H9 (cell line): ENCODE data around the gene PRPF6. TPM values are rescaled to one million over a fixed set of nuclear protein-coding genes. Genes with fewer than 3 reads are reported as not detected.

ENCODE experiments used
- DNase-seq: peaks from one replicate; pipeline ENCODE4 v3.0.0-alpha.2; 2017
- H2AFZ ChIP-seq: one replicate; pipeline ENCODE4 v1.6.1; 2013; ENCODE audit warnings: mild to moderate bottlenecking, low read length, control low read depth, moderate library complexity
- H2AK5ac ChIP-seq: 2 replicates; pipeline ENCODE4 v1.6.1; 2013; ENCODE audit warnings: low read length, control low read depth, mixed read lengths; ENCODE audit not compliant: insufficient read length
- H2BK120ac ChIP-seq: one replicate; pipeline ENCODE4 v1.6.1; 2013; ENCODE audit warnings: low read depth, mild to moderate bottlenecking, low read length, control low read depth, inconsistent platforms; ENCODE audit not compliant: poor library complexity, severe bottlenecking
- H2BK12ac ChIP-seq: 2 replicates; pipeline ENCODE4 v1.6.1; 2013; ENCODE audit warnings: low read length, control low read depth, mixed read lengths, low read depth; ENCODE audit not compliant: insufficient read length
- H2BK15ac ChIP-seq: 2 replicates; pipeline ENCODE4 v1.6.1; 2013; ENCODE audit warnings: low read depth, low read length, control low read depth
- H2BK20ac ChIP-seq: one replicate; pipeline ENCODE4 v1.6.1; 2013; ENCODE audit warnings: low read depth, mild to moderate bottlenecking, low read length, control low read depth, inconsistent platforms; ENCODE audit not compliant: poor library complexity, severe bottlenecking
- H2BK5ac ChIP-seq: 2 replicates; pipeline ENCODE4 v1.6.1; 2013; ENCODE audit warnings: low read length, control low read depth, mixed read lengths; ENCODE audit not compliant: insufficient read length
- H3K14ac ChIP-seq: 2 replicates; pipeline ENCODE4 v1.6.1; 2013; ENCODE audit warnings: low read length, control low read depth; ENCODE audit not compliant: insufficient read depth
- H3K18ac ChIP-seq: 2 replicates; pipeline ENCODE4 v1.6.1; 2013; ENCODE audit warnings: low read depth, mild to moderate bottlenecking, mixed read lengths, low read length, control low read depth; ENCODE audit not compliant: insufficient read length
- H3K23ac ChIP-seq: 2 replicates; pipeline ENCODE4 v1.6.1; 2013; ENCODE audit warnings: low read length, control low read depth, mixed read lengths, low read depth; ENCODE audit not compliant: insufficient read length
- H3K23me2 ChIP-seq: 2 replicates; pipeline ENCODE4 v1.6.1; 2013; ENCODE audit warnings: low read depth, mild to moderate bottlenecking, mixed read lengths, low read length, control low read depth; ENCODE audit not compliant: insufficient read length, poor library complexity, severe bottlenecking
- H3K27ac ChIP-seq: 2 replicates; pipeline ENCODE4 v1.5.1; 2013; ENCODE audit warnings: low read length, control low read depth, mixed read lengths, low read depth; ENCODE audit not compliant: insufficient read length
- H3K27me3 ChIP-seq: 2 replicates; pipeline ENCODE4 v1.6.1; 2013; ENCODE audit warnings: low read length, control low read depth, inconsistent platforms; ENCODE audit not compliant: insufficient read depth
- H3K4ac ChIP-seq: 2 replicates; pipeline ENCODE4 v1.6.1; 2013; ENCODE audit warnings: low read depth, mild to moderate bottlenecking, control low read depth, inconsistent platforms, low read length, moderate library complexity
- H3K4me1 ChIP-seq: 2 replicates; pipeline ENCODE4 v1.6.1; 2013; ENCODE audit warnings: low read length, control low read depth, inconsistent platforms; ENCODE audit not compliant: insufficient read depth
- H3K4me2 ChIP-seq: 2 replicates; pipeline ENCODE4 v1.6.1; 2013; ENCODE audit warnings: low read length, control low read depth, mixed read lengths; ENCODE audit not compliant: insufficient read length, insufficient read depth
- H3K56ac ChIP-seq: 2 replicates; pipeline ENCODE4 v1.6.1; 2013; ENCODE audit warnings: low read depth, mild to moderate bottlenecking, mixed read lengths, low read length, control low read depth; ENCODE audit not compliant: insufficient read length
- H3K79me1 ChIP-seq: 2 replicates; pipeline ENCODE4 v1.6.1; 2013; ENCODE audit warnings: low read depth, mild to moderate bottlenecking, moderate library complexity, low read length, control low read depth, inconsistent platforms; ENCODE audit not compliant: insufficient read depth, poor library complexity, severe bottlenecking
- H3K79me2 ChIP-seq: 2 replicates; pipeline ENCODE4 v1.6.1; 2013; ENCODE audit warnings: low read length, control low read depth, inconsistent platforms; ENCODE audit not compliant: insufficient read depth
- H3K9ac ChIP-seq: 2 replicates; pipeline ENCODE4 v1.6.1; 2013; ENCODE audit warnings: low read length, control low read depth, mixed read lengths; ENCODE audit not compliant: insufficient read length; ENCODE audit errors: extremely low read depth
- H3K9me3 ChIP-seq: one replicate; pipeline ENCODE4 v1.6.1; 2013; ENCODE audit warnings: low read depth, low read length, inconsistent platforms; ENCODE audit not compliant: control insufficient read depth
- H3T11ph ChIP-seq: one replicate; pipeline ENCODE4 v1.6.1; 2013; ENCODE audit warnings: mild to moderate bottlenecking, low read length, control low read depth, inconsistent platforms
- H4K20me1 ChIP-seq: one replicate; pipeline ENCODE4 v1.6.1; 2013; ENCODE audit not compliant: control insufficient read depth, insufficient read length, insufficient read depth
- H4K5ac ChIP-seq: 2 replicates; pipeline ENCODE4 v1.6.1; 2013; ENCODE audit warnings: low read depth, mild to moderate bottlenecking, mixed read lengths, low read length, control low read depth; ENCODE audit not compliant: insufficient read length
- H4K8ac ChIP-seq: replicated peaks from 2 replicates; pipeline ENCODE4 v1.6.1; 2013; ENCODE audit warnings: low read length, control low read depth, mixed read lengths, low read depth; ENCODE audit not compliant: insufficient read length
- H4K91ac ChIP-seq: 2 replicates; pipeline ENCODE4 v1.6.1; 2013; ENCODE audit warnings: low read depth, mild to moderate bottlenecking, moderate library complexity, mixed read lengths, low read length, control low read depth; ENCODE audit not compliant: insufficient read length
- H3K27ac Mint-ChIP-seq, 3 experiments: 2 replicates in 2 of 3; 3 replicates in 1 of 3; pipeline ENCODE4 v1.8.0; 2020 to 2021; ENCODE audit warnings: mixed read lengths in 3 of 3, mild to moderate bottlenecking in 1 of 3, moderate library complexity in 1 of 3
- H3K27me3 Mint-ChIP-seq: 2 replicates; pipeline ENCODE4 v1.8.0; 2021; ENCODE audit warnings: low read depth, mild to moderate bottlenecking, moderate library complexity, mixed read lengths
- H3K36me3 Mint-ChIP-seq, 3 experiments: 2 replicates in 2 of 3; 3 replicates in 1 of 3; pipeline ENCODE4 v1.8.0; 2020 to 2021; ENCODE audit warnings: low read depth in 3 of 3, mixed read lengths in 3 of 3; ENCODE audit not compliant: insufficient read depth in 1 of 3
- H3K4me1 Mint-ChIP-seq, 2 experiments: 2 replicates each; pipeline ENCODE4 v1.8.0; 2020; ENCODE audit warnings: mixed read lengths in 2 of 2
- H3K4me3 Mint-ChIP-seq, 2 experiments: 2 replicates in 1 of 2; 3 replicates in 1 of 2; pipeline ENCODE4 v1.8.0; 2020 to 2021; ENCODE audit warnings: mild to moderate bottlenecking in 2 of 2, mixed read lengths in 2 of 2, moderate library complexity in 1 of 2
- H3K9me3 Mint-ChIP-seq, 2 experiments: 2 replicates in 1 of 2; 3 replicates in 1 of 2; pipeline ENCODE4 v1.8.0; 2020; ENCODE audit warnings: mild to moderate bottlenecking in 2 of 2, mixed read lengths in 2 of 2, moderate library complexity in 1 of 2
- WGBS: extraction: QIAGEN DNeasy Blood & Tissue Kit; methylation state at CpG from one replicate; pipeline ENCODE4 v1.1.7; 2013; ENCODE audit warnings: missing lambda C conversion rate, low lambda C conversion rate, mixed read lengths; ENCODE audit not compliant: insufficient read length; ENCODE audit errors: extremely low coverage; 5-methylcytosine and 5-hydroxymethylcytosine counted together
- total RNA-seq: library from RNA; stranded (reverse); gene quantifications from 2 replicates; pipeline ENCODE4 v1.2.1, GENCODE V29; 2021
- TF ChIP-seq, protein P1 (sequence below): fragments of 200-600 bp; sonication (generic); conservative IDR thresholded peaks from 3 replicates; pipeline ENCODE4 v1.8.0; 2021; ENCODE audit warnings: antibody characterized with exemption, mild to moderate bottlenecking

The PRPF6 gene
- total RNA-seq, 1 experiment from 2014 or later: 87.9 TPM

DNA sequence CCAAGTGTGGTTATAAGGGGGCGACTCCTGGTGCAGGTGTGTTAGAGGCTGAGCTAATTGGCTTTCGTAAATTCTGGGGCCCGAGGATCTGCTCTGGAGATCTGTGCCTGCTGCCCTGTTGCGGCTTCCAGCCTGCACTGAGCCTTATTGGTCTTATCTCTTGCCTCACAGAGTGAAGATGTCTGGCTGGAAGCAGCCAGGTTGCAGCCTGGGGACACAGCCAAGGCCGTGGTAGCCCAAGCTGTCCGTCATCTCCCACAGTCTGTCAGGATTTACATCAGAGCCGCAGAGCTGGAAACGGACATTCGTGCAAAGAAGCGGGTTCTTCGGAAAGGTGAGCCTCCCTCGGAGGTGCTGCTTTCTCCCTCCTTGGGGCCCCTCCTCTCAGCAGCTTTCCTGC lies 20.0 kb downstream of the PRPF6 start:
- Histone ChIP-seq H2AFZ (no peak overlapping the region), H3K79me1 (no peaks in the 10 kb centered on the region), H2BK20ac (no peak overlapping the region), H2BK5ac (no peak overlapping the region), H3K23ac (no peak overlapping the region), H4K91ac (no peak overlapping the region), H3K14ac (no peak overlapping the region), H2BK15ac (no peak overlapping the region), H2BK120ac (no peak overlapping the region), H3K79me2 (no peaks in the 10 kb centered on the region), H3K4me2 (no peak overlapping the region), H4K5ac (no peak overlapping the region), H3K9me3 (no peaks in the 10 kb centered on the region), H4K20me1 (no peaks in the 10 kb centered on the region), H3K4ac (no peak overlapping the region), H4K8ac (no peak overlapping the region), H3K27ac (no peak overlapping the region), H3K27me3 (no peaks in the 10 kb centered on the region), H3K18ac (no peak overlapping the region), H2BK12ac (no peak overlapping the region), H3K56ac (no peak overlapping the region), H3K4me1 (no peaks in the 10 kb centered on the region), H3K23me2 (no peaks in the 10 kb centered on the region), H3K9ac (no peak overlapping the region), H2AK5ac (no peak overlapping the region), H3T11ph (no peak overlapping the region)
- H3K36me3 Mint-ChIP-seq: peaks cover 31 to 86% (median 78%) of the 10 kb centered on the region in 3 experiments; a peak in 6 of 7 replicates
- TF ChIP-seq, protein P1, sequence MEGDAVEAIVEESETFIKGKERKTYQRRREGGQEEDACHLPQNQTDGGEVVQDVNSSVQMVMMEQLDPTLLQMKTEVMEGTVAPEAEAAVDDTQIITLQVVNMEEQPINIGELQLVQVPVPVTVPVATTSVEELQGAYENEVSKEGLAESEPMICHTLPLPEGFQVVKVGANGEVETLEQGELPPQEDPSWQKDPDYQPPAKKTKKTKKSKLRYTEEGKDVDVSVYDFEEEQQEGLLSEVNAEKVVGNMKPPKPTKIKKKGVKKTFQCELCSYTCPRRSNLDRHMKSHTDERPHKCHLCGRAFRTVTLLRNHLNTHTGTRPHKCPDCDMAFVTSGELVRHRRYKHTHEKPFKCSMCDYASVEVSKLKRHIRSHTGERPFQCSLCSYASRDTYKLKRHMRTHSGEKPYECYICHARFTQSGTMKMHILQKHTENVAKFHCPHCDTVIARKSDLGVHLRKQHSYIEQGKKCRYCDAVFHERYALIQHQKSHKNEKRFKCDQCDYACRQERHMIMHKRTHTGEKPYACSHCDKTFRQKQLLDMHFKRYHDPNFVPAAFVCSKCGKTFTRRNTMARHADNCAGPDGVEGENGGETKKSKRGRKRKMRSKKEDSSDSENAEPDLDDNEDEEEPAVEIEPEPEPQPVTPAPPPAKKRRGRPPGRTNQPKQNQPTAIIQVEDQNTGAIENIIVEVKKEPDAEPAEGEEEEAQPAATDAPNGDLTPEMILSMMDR: no peak
- WGBS: no CpG with 5 or more reads among the region's 12 CpGs
- H3K4me3 Mint-ChIP-seq: no peak overlapping the region
- DNase-seq: no peak
- H3K27me3 Mint-ChIP-seq: no peaks in the 10 kb centered on the region
- no peaks in the 10 kb centered on the region for H3K9me3 Mint-ChIP-seq
- H3K4me1 Mint-ChIP-seq: peaks cover 6 to 7% of the 10 kb centered on the region in 2 experiments; a peak in 2 of 4 replicates
- H3K27ac Mint-ChIP-seq: no peak overlapping the region; a peak in 1 of 7 replicates
